ENCODE data around the gene KHDRBS2. TPM values are rescaled to one million over a fixed set of nuclear protein-coding genes. Genes with fewer than 3 reads are reported as not detected.
A peak's percentile ranks its signal among the peaks of the same experiment; 100 is the strongest.

Gene KHDRBS2
- total RNA-seq, 1 experiment from 2014 or later = 2.7 TPM

DNA sequence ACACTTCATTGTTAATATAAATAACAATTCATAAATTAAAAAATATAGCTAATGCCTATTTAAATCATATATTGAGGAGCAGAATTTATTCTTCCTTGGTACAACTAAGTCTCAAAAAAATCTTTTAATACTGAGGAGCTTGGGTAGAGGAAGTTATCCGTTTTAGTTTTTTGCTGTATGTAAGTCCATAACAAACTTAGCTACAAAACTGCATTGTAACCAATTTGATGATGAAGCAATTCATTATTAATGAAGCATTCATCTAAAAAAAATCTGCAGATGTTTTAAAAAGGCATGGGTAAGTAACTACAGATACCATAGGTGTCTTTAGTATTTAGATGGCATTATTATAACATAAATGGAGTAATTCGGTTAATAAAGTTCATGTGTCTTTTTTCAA lies 1.3 kb downstream of the KHDRBS2 start:
- no peaks in the 10 kb centered on the region; the same call in 1 of the 2 replicates for H3K27me3 ChIP-seq (ENCODE audit: insufficient read depth, low read length)
- no peak overlapping the region for H4K5ac ChIP-seq (ENCODE audit: insufficient read length, low read depth, low read length)
- H2BK12ac ChIP-seq (ENCODE audit: insufficient read length, low read depth, low read length) = no peak overlapping the region
- no peak overlapping the region for H3K18ac ChIP-seq (ENCODE audit: insufficient read length, low read depth, low read length)
- H2BK15ac ChIP-seq (ENCODE audit: low read depth, low read length) = no peak overlapping the region
- no peak overlapping the region for H2AK5ac ChIP-seq (ENCODE audit: insufficient read length, low read length)
- no peak overlapping the region for H2BK120ac ChIP-seq (ENCODE audit: low read depth, low read length, poor library complexity, severe bottlenecking)
- H4K91ac ChIP-seq (ENCODE audit: insufficient read length, low read depth, low read length) = no peak overlapping the region
- H3K4me2 ChIP-seq (ENCODE audit: insufficient read depth, insufficient read length, low read length) = peak overlapping the region; percentile 76
- no peaks in the 10 kb centered on the region for H3K9me3 Mint-ChIP-seq
- no peak overlapping the region for H4K8ac ChIP-seq (replicated peaks; ENCODE audit: insufficient read length, low read depth, low read length)
- H3K4ac ChIP-seq (ENCODE audit: low read depth, low read length) = no peak overlapping the region
- no peaks in the 10 kb centered on the region for H3K9me3 ChIP-seq (ENCODE audit: control insufficient read depth, low read depth, low read length)
- DNase-seq = no peak
- H3K4me3 Mint-ChIP-seq = peak overlapping the region; percentile 75 to 95
- no peaks in the 10 kb centered on the region for H3K79me1 ChIP-seq (ENCODE audit: insufficient read depth, low read depth, low read length, poor library complexity, severe bottlenecking)
- no peak overlapping the region for H2AFZ ChIP-seq (ENCODE audit: low read length)
- H3K27ac ChIP-seq (ENCODE audit: insufficient read length, low read depth, low read length) = no peak overlapping the region
- no CpG with 5 or more reads among the region's 2 CpGs for WGBS (ENCODE audit: extremely low coverage, insufficient read length, low lambda C conversion rate)
- H3K14ac ChIP-seq (ENCODE audit: insufficient read depth, low read length) = no peak overlapping the region
- no peak overlapping the region for H3T11ph ChIP-seq (ENCODE audit: low read length)
- no peak overlapping the region for H2BK5ac ChIP-seq (ENCODE audit: insufficient read length, low read length)
- H3K23ac ChIP-seq (ENCODE audit: insufficient read length, low read depth, low read length) = no peak overlapping the region
- H3K56ac ChIP-seq (ENCODE audit: insufficient read length, low read depth, low read length) = no peak overlapping the region
- no peak for TF ChIP-seq CTCF (conservative IDR thresholded peaks at IDR 0.05)
- no peak overlapping the region for H3K27ac Mint-ChIP-seq
- H2BK20ac ChIP-seq (ENCODE audit: low read depth, low read length, poor library complexity, severe bottlenecking) = no peak overlapping the region
- peaks cover 34% of the 10 kb centered on the region for H3K27me3 Mint-ChIP-seq (ENCODE audit: low read depth)
- H4K20me1 ChIP-seq (ENCODE audit: control insufficient read depth, insufficient read depth, insufficient read length) = no peaks in the 10 kb centered on the region
- peaks cover 25 to 26% of the 10 kb centered on the region in 2 experiments for H3K4me1 Mint-ChIP-seq
- peaks cover 5% of the 10 kb centered on the region for H3K23me2 ChIP-seq (ENCODE audit: insufficient read length, low read depth, low read length, poor library complexity, severe bottlenecking)
- H3K9ac ChIP-seq (ENCODE audit: extremely low read depth, insufficient read length, low read length) = no peak overlapping the region
- peaks cover 5% of the 10 kb centered on the region; the same call in 1 of the 2 replicates for H3K79me2 ChIP-seq (ENCODE audit: insufficient read depth, low read length)
- no peaks in the 10 kb centered on the region for H3K36me3 Mint-ChIP-seq (ENCODE audit: insufficient read depth in 1 of 3, low read depth in 3 of 3)
- 0 out of 2 replicates have a peak, but pooled peaks cover 1% of the 10 kb centered on the region for H3K4me1 ChIP-seq (ENCODE audit: insufficient read depth, low read length)

All from H9 (cell line).